ENCODE results near the gene CTSK. TPM values are rescaled to one million over a fixed set of nuclear protein-coding genes. Genes with fewer than 3 reads are reported as not detected.

Gene CTSK
- total RNA-seq, 1 donor from 2014 or later = 2.4 TPM

- H3K36me3 ChIP-seq (ENCODE audit: control insufficient read depth, insufficient read depth, low read length) = no peaks in the 10 kb centered on the region
- FAIRE-seq = no peak
- no peak overlapping the region for H3K4me3 ChIP-seq (ENCODE audit: low read depth, low read length)
- no peak for DNase-seq (ENCODE audit: low read depth)
- no peak for TF ChIP-seq CTCF (IDR thresholded peaks at IDR 0.05; ENCODE audit: insufficient read depth, low read length, severe bottlenecking)
- no peaks in the 10 kb centered on the region for H3K27me3 ChIP-seq (ENCODE audit: control insufficient read depth, insufficient read depth, low read length)
Observed at GRCh38 chr1:150761801-150762200, 46.3 kb downstream of the CTSK start.

GRCh38 chr1:150760013-150760412, 48.0 kb downstream of the CTSK start:
- no peak for DNase-seq (ENCODE audit: low read depth)
- no peak for FAIRE-seq
- H3K36me3 ChIP-seq (ENCODE audit: control insufficient read depth, insufficient read depth, low read length) = no peaks in the 10 kb centered on the region
- no peak overlapping the region for H3K4me3 ChIP-seq (ENCODE audit: low read depth, low read length)
- no peak for TF ChIP-seq CTCF (IDR thresholded peaks at IDR 0.05; ENCODE audit: insufficient read depth, low read length, severe bottlenecking)
- no peaks in the 10 kb centered on the region for H3K27me3 ChIP-seq (ENCODE audit: control insufficient read depth, insufficient read depth, low read length)

DNA sequence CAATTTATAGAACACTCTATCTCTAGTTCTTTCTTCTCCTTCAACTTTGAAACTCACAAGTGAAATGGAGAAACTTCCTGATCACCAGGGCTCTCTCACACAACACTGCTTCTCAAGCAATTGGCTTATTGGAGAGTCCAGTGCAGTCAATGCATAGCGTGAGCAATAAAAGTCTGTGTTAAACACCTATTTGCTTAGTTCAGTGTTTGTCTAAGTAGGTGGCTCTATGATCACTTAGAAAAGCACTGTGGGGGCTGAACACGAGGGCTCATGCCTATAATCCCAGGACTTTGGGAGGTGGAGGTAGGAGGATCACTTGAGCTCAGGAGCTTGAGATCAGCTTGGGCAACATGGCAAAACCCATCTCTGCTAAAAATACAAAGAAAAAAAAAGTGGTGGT, 54.6 kb downstream of the CTSK start:
- no peak for DNase-seq (ENCODE audit: low read depth)
- Histone ChIP-seq H3K27me3 (ENCODE audit: control insufficient read depth, insufficient read depth, low read length) (no peaks in the 10 kb centered on the region), H3K4me3 (ENCODE audit: low read depth, low read length) (no peak overlapping the region), H3K36me3 (ENCODE audit: control insufficient read depth, insufficient read depth, low read length) (no peaks in the 10 kb centered on the region)
- FAIRE-seq = no peak
- TF ChIP-seq CTCF (IDR thresholded peaks at IDR 0.05; ENCODE audit: insufficient read depth, low read length, severe bottlenecking) = no peak

GRCh38 chr1:150751443-150751842, 56.6 kb downstream of the CTSK start:
- FAIRE-seq (no peak), DNase-seq (ENCODE audit: low read depth) (no peak)
- H3K36me3 ChIP-seq (ENCODE audit: control insufficient read depth, insufficient read depth, low read length) = no peaks in the 10 kb centered on the region
- no peak for TF ChIP-seq CTCF (IDR thresholded peaks at IDR 0.05; ENCODE audit: insufficient read depth, low read length, severe bottlenecking)
- H3K27me3 ChIP-seq (ENCODE audit: control insufficient read depth, insufficient read depth, low read length) = no peaks in the 10 kb centered on the region
- H3K4me3 ChIP-seq (ENCODE audit: low read depth, low read length) = no peak overlapping the region

GRCh38 chr1:150749720-150750311, 58.2 kb downstream of the CTSK start:
- H3K27me3 ChIP-seq (ENCODE audit: control insufficient read depth, insufficient read depth, low read length) = no peaks in the 10 kb centered on the region
- DNase-seq (ENCODE audit: low read depth) (peak; percentile 89), FAIRE-seq (no peak)
- H3K4me3 ChIP-seq (ENCODE audit: low read depth, low read length) = no peak overlapping the region
- no peaks in the 10 kb centered on the region for H3K36me3 ChIP-seq (ENCODE audit: control insufficient read depth, insufficient read depth, low read length)
- no peak for TF ChIP-seq CTCF (IDR thresholded peaks at IDR 0.05; ENCODE audit: insufficient read depth, low read length, severe bottlenecking)
